SK-N-SH (cell line): ENCODE measurements around the gene DCTD.

ENCODE experiments used
- CHD2 ChIP-seq: fragments of 150-350 bp; IDR thresholded peaks from 2 replicates; pipeline ENCODE4 v1.6.1; 2018; ENCODE audit warnings: low read length; ENCODE audit not compliant: partially characterized antibody
- EP300 ChIP-seq, 2 experiments: IDR thresholded peaks; 2 replicates each; pipeline versions ENCODE4 v1.4.0 to v1.6.1; 2012; ENCODE audit warnings: borderline replicate concordance in 1 of 2, low read depth in 1 of 2, low read length in 1 of 2
- FOSL2 ChIP-seq: IDR thresholded peaks from 2 replicates; pipeline ENCODE4 v1.4.0; 2012; ENCODE audit warnings: low read depth, mild to moderate bottlenecking, moderate library complexity, borderline replicate concordance
- MXI1 ChIP-seq: IDR thresholded peaks from 2 replicates; pipeline ENCODE4 v1.6.1; 2012; ENCODE audit warnings: mild to moderate bottlenecking, low read depth, low read length, improper control_type of control experiment
- POLR2AphosphoS5 ChIP-seq: IDR thresholded peaks from 2 replicates; pipeline ENCODE4 v1.6.1; 2012; ENCODE audit warnings: low read depth, low read length
- RAD21 ChIP-seq: IDR thresholded peaks from 2 replicates; pipeline ENCODE4 v1.6.1; 2012; ENCODE audit warnings: mild to moderate bottlenecking, low read length
- REST ChIP-seq: IDR thresholded peaks from 2 replicates; pipeline ENCODE4 v1.6.1; 2012; ENCODE audit warnings: mild to moderate bottlenecking, low read depth, low read length, moderate library complexity
- SMC3 ChIP-seq: IDR thresholded peaks from 2 replicates; pipeline ENCODE4 v1.6.1; 2012; ENCODE audit warnings: low read depth, low read length, improper control_type of control experiment
- TAF1 ChIP-seq: IDR thresholded peaks from 2 replicates; pipeline ENCODE4 v1.6.1; 2012; ENCODE audit warnings: low read depth, mild to moderate bottlenecking, low read length, moderate library complexity, borderline replicate concordance
- TCF12 ChIP-seq: IDR thresholded peaks from 2 replicates; pipeline ENCODE4 v1.4.0; 2012
- TF ChIP-seq, protein P1 (sequence below): fragments of 200-600 bp; sonication (generic); IDR thresholded peaks from 2 replicates; pipeline ENCODE4 v1.6.1; 2017; ENCODE audit warnings: antibody characterized with exemption, mild to moderate bottlenecking, moderate library complexity

GRCh38 chr4:182876427-182876826, 40.8 kb downstream of the DCTD start:
- TF ChIP-seq, protein P1, sequence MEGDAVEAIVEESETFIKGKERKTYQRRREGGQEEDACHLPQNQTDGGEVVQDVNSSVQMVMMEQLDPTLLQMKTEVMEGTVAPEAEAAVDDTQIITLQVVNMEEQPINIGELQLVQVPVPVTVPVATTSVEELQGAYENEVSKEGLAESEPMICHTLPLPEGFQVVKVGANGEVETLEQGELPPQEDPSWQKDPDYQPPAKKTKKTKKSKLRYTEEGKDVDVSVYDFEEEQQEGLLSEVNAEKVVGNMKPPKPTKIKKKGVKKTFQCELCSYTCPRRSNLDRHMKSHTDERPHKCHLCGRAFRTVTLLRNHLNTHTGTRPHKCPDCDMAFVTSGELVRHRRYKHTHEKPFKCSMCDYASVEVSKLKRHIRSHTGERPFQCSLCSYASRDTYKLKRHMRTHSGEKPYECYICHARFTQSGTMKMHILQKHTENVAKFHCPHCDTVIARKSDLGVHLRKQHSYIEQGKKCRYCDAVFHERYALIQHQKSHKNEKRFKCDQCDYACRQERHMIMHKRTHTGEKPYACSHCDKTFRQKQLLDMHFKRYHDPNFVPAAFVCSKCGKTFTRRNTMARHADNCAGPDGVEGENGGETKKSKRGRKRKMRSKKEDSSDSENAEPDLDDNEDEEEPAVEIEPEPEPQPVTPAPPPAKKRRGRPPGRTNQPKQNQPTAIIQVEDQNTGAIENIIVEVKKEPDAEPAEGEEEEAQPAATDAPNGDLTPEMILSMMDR: no peak
- TF ChIP-seq MXI1 (no peak), EP300 (IDR thresholded peaks at IDR 0.05; ENCODE audit: borderline replicate concordance in 1 of 2, low read depth in 1 of 2, low read length in 1 of 2) (no peak), RAD21 (no peak), POLR2AphosphoS5 (no peak), CHD2 (no peak), SMC3 (no peak), REST (no peak), FOSL2 (no peak), TCF12 (no peak), TAF1 (no peak)
